Measurements from ENCODE around the gene RNH1.
A peak's percentile ranks its signal among the peaks of the same experiment; 100 is the strongest.

The RNH1 gene

DNA sequence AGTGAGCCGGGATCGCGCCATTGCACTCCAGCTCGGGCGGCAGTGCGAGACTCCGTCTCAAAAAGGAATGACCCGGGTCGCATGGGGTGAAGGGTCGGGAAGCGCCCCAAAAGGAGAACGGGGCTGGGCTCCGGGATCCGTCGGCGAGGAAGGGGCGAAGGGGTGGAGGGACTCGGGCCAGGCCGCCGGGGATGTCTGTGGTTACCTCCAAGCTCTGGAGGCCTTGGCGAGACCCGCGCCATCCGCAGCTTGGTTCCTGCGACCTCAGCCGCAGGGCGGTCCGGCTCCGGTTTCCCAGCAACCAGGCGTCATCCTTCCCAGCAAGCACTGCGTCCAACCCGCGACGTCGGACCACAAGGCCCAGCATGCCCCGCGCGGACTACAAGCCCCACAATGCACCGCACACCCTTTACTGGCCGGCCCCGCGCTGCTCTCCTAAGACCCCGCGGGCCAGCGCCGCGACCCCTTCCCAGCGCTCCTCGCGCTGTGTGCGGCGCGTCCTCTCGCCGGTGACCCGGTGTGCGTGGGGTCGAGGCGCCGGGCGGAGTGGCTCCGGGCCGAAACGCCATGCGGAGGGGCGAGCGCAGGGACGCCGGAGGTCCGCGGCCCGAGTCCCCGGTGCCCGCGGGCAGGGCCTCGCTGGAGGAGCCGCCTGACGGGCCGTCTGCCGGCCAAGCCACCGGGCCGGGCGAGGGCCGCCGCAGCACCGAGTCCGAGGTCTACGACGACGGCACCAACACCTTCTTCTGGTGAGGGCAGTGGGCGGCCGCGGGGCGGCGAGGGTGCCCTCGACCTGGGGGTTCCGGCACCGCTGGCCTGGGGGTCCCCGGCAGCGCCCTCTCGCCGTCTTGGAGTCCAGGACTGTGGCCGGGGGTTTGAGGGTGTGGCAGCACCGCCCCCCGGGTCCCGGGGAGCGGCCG lies 56.9 kb downstream of the RNH1 start, which contains the start of gene PTDSS2:
PTDSS2 (plus strand) TSS at position 391 of the 920 bp plus-strand sequence; CDS start at position 568, 177 bp downstream.
- ATAC-seq (ENCODE audit: insufficient read depth, low read depth) (peak; percentile 84), DNase-seq (peak; percentile 95)
- Histone ChIP-seq H3K79me2 (ENCODE audit: insufficient read depth, low read length) (peaks cover 65% of the 10 kb centered on the region), H3K27me3 (ENCODE audit: insufficient read depth, low read length, poor library complexity) (no peaks in the 10 kb centered on the region), H3K36me3 (ENCODE audit: insufficient read depth, low read length) (peaks cover 34% of the 10 kb centered on the region), H3K9me3 (ENCODE audit: insufficient read depth, low read length, severe bottlenecking) (no peaks in the 10 kb centered on the region), H3K4me1 (ENCODE audit: insufficient read depth, low read length) (peaks cover 54% of the 10 kb centered on the region), H2AFZ (ENCODE audit: low read depth, low read length) (peak within 1 kb of the TSS; percentile 90), H3K27ac (ENCODE audit: low read length) (peak within 1 kb of the TSS; percentile 91), H3K4me3 (ENCODE audit: low read depth in 1 of 2, low read length in 2 of 2) (peak within 1 kb of the TSS; percentile 72 to 80; a peak in 3 of 4 replicates), H3K9ac (ENCODE audit: low read depth, low read length) (peak within 1 kb of the TSS; percentile 85), H4K20me1 (ENCODE audit: insufficient read depth, low read length) (peaks cover 39% of the 10 kb centered on the region), H3K4me2 (ENCODE audit: insufficient read depth, low read length) (peak within 1 kb of the TSS; percentile 91)
- TF ChIP-seq, protein P1, sequence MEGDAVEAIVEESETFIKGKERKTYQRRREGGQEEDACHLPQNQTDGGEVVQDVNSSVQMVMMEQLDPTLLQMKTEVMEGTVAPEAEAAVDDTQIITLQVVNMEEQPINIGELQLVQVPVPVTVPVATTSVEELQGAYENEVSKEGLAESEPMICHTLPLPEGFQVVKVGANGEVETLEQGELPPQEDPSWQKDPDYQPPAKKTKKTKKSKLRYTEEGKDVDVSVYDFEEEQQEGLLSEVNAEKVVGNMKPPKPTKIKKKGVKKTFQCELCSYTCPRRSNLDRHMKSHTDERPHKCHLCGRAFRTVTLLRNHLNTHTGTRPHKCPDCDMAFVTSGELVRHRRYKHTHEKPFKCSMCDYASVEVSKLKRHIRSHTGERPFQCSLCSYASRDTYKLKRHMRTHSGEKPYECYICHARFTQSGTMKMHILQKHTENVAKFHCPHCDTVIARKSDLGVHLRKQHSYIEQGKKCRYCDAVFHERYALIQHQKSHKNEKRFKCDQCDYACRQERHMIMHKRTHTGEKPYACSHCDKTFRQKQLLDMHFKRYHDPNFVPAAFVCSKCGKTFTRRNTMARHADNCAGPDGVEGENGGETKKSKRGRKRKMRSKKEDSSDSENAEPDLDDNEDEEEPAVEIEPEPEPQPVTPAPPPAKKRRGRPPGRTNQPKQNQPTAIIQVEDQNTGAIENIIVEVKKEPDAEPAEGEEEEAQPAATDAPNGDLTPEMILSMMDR (IDR thresholded peaks at IDR 0.05; ENCODE audit: borderline replicate concordance, extremely low read depth, low read length, poor library complexity, severe bottlenecking) = no peak
- TF ChIP-seq EZH2 (IDR thresholded peaks at IDR 0.05; ENCODE audit: borderline replicate concordance, low read depth, low read length, severe bottlenecking) = no peak

DNA sequence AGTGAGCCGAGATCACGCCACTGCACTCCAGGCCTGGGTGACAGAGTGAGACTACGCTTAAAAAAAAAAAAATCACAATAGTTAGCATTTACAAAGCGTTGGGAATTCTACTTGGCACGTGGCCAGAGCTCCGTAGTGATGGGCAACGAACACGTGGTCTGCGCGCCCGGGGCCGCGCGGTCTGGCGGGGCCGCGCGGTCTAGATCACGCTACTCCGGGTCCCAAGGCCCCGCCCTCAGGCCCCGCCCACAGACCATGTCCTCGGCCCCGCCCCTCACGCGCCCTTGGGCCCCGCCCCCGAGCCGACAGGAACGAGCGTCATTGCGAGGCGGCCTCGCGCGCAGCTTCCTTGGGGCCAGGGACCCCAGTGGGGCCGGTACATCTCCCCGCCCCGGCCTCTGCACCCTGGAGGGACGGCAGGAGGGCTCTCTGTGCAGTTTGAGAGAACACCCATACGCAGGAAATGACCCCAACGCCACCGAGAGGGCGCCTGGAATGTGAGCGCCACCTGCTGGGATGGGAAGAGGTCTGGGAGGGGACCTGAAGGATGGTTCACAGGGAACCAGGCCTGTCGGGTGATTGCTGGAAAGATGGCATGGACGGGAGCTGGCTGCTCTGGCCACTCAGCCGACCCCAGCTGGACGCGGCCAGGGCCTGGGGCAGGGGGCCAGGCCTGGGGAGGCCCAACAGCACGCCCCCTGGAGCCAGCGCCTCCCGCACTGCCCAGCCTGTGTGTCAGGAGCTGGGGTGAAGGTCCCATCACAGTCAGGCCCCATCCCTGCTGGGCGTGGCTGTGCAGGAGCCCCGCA lies 58.9 kb downstream of the RNH1 start:
- Histone ChIP-seq H2AFZ (ENCODE audit: low read depth, low read length) (peak overlapping the region; percentile 79), H3K79me2 (ENCODE audit: insufficient read depth, low read length) (peaks cover 47% of the 10 kb centered on the region), H3K27me3 (ENCODE audit: insufficient read depth, low read length, poor library complexity) (no peaks in the 10 kb centered on the region), H3K4me3 (ENCODE audit: low read depth in 1 of 2, low read length in 2 of 2) (peak overlapping the region; percentile 57 to 72), H4K20me1 (ENCODE audit: insufficient read depth, low read length) (peaks cover 22% of the 10 kb centered on the region), H3K36me3 (ENCODE audit: insufficient read depth, low read length) (peaks cover 14% of the 10 kb centered on the region), H3K4me2 (ENCODE audit: insufficient read depth, low read length) (peak overlapping the region; percentile 91), H3K27ac (ENCODE audit: low read length) (peak overlapping the region; percentile 91), H3K4me1 (ENCODE audit: insufficient read depth, low read length) (peaks cover 44% of the 10 kb centered on the region), H3K9ac (ENCODE audit: low read depth, low read length) (peak overlapping the region; percentile 85), H3K9me3 (ENCODE audit: insufficient read depth, low read length, severe bottlenecking) (no peaks in the 10 kb centered on the region)
- DNase-seq = peak; percentile 95
- ATAC-seq (ENCODE audit: insufficient read depth, low read depth) = peak; percentile 70
- TF ChIP-seq EZH2 (IDR thresholded peaks at IDR 0.05; ENCODE audit: borderline replicate concordance, low read depth, low read length, severe bottlenecking) = no peak
- TF ChIP-seq, protein P1 (IDR thresholded peaks at IDR 0.05; ENCODE audit: borderline replicate concordance, extremely low read depth, low read length, poor library complexity, severe bottlenecking) = peak; percentile 97

DNA sequence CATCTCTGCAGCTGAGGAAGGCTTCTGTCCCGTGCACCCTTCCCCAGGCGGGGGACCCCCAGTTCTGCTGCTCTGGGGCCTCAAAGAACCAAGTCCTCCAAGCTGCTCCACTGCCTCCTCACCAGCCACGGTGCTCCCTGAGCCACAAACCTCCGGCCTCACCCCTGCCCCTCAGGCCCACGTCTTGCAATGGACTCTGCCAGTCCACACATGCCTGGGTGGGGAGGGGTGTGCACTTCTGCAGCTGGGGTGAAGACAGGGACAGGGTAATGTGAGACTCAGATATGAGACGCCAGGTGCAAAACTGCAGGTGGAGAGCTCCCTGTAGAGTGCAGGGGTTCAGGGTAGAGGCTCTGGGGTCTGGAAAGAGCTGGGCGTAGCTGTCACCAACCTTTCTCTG lies 60.2 kb downstream of the RNH1 start:
- DNase-seq (no peak), ATAC-seq (ENCODE audit: insufficient read depth, low read depth) (no peak)
- peaks cover 11% of the 10 kb centered on the region for H4K20me1 ChIP-seq (ENCODE audit: insufficient read depth, low read length)
- H3K9me3 ChIP-seq (ENCODE audit: insufficient read depth, low read length, severe bottlenecking) = no peaks in the 10 kb centered on the region
- H3K4me1 ChIP-seq (ENCODE audit: insufficient read depth, low read length) = peaks cover 37% of the 10 kb centered on the region
- H3K79me2 ChIP-seq (ENCODE audit: insufficient read depth, low read length) = peaks cover 36% of the 10 kb centered on the region
- no peak overlapping the region for H3K4me3 ChIP-seq (ENCODE audit: low read depth in 1 of 2, low read length in 2 of 2)
- TF ChIP-seq, protein P1 (IDR thresholded peaks at IDR 0.05; ENCODE audit: borderline replicate concordance, extremely low read depth, low read length, poor library complexity, severe bottlenecking) = no peak
- no peak for TF ChIP-seq EZH2 (IDR thresholded peaks at IDR 0.05; ENCODE audit: borderline replicate concordance, low read depth, low read length, severe bottlenecking)
- no peak overlapping the region for H3K9ac ChIP-seq (ENCODE audit: low read depth, low read length)
- H3K4me2 ChIP-seq (ENCODE audit: insufficient read depth, low read length) = no peak overlapping the region
- no peak overlapping the region for H3K27ac ChIP-seq (ENCODE audit: low read length)
- H3K27me3 ChIP-seq (ENCODE audit: insufficient read depth, low read length, poor library complexity) = no peaks in the 10 kb centered on the region
- peaks cover 3% of the 10 kb centered on the region for H3K36me3 ChIP-seq (ENCODE audit: insufficient read depth, low read length)
- H2AFZ ChIP-seq (ENCODE audit: low read depth, low read length) = no peak overlapping the region; the same call in 1 of the 2 replicates

Measured in DND-41 (cell line).